Large intestine (tissue), 3 donors: Measurements from ENCODE around the gene CNTN1. TPM values are rescaled to one million over a fixed set of nuclear protein-coding genes. Genes with fewer than 3 reads are reported as not detected.

Experiments used
- DNase-seq, 2 donors: peaks; one replicate each; pipeline versions ENCODE4 v3.0.0 to v3.0.0-alpha.2; 2013
- H3K27ac ChIP-seq: one replicate; pipeline ENCODE4 v1.5.1; 2013; ENCODE audit warnings: low read length
- H3K27me3 ChIP-seq: 2 replicates; pipeline ENCODE4 v1.6.1; 2013; ENCODE audit warnings: low read length; ENCODE audit not compliant: control insufficient read depth, insufficient read depth
- H3K36me3 ChIP-seq: 2 replicates; pipeline ENCODE4 v1.6.1; 2013; ENCODE audit warnings: low read length; ENCODE audit not compliant: control insufficient read depth, insufficient read depth
- H3K4me1 ChIP-seq: one replicate; pipeline ENCODE4 v1.6.1; 2013; ENCODE audit warnings: low read length; ENCODE audit not compliant: control insufficient read depth, insufficient read depth
- H3K4me3 ChIP-seq: one replicate; pipeline ENCODE4 v1.5.1; 2013; ENCODE audit warnings: low read length
- H3K9me3 ChIP-seq: one replicate; pipeline ENCODE4 v1.6.1; 2013; ENCODE audit warnings: mild to moderate bottlenecking, low read depth, low read length, moderate library complexity; ENCODE audit not compliant: control insufficient read depth
- WGBS: methylation state at CpG from one replicate; pipeline ENCODE4 v1.1.5; 2013; ENCODE audit warnings: low lambda C conversion rate; ENCODE audit not compliant: insufficient coverage; 5-methylcytosine and 5-hydroxymethylcytosine counted together
- polyA plus RNA-seq: library from polyadenylated mRNA; unstranded; fragments of 120-200 nt; gene quantifications from one replicate; pipeline ENCODE4 v1.2.1, GENCODE V29; 2013

Gene CNTN1
- polyA plus RNA-seq, 1 donor: 7.4 TPM

- H3K4me3 ChIP-seq: no peak overlapping the region
- no peaks in the 10 kb centered on the region for H3K9me3 ChIP-seq
- 0% methylated on average over 1 of the region's 1 CpG for WGBS
- no peaks in the 10 kb centered on the region for H3K36me3 ChIP-seq
- H3K27ac ChIP-seq: no peak overlapping the region
- H3K27me3 ChIP-seq: no peaks in the 10 kb centered on the region
- DNase-seq: no peak
- H3K4me1 ChIP-seq: no peaks in the 10 kb centered on the region
These were observed 254.5 kb downstream of the CNTN1 start for GRCh38 chr12:40946612-40947194.

- Histone ChIP-seq H3K4me3 (no peak overlapping the region), H3K9me3 (no peaks in the 10 kb centered on the region), H3K27me3 (no peaks in the 10 kb centered on the region), H3K36me3 (no peaks in the 10 kb centered on the region), H3K27ac (no peak overlapping the region), H3K4me1 (no peaks in the 10 kb centered on the region)
- WGBS: 60% methylated on average over 2 of the region's 2 CpGs
- no peak for DNase-seq
These were observed 255.6 kb downstream of the CNTN1 start for GRCh38 chr12:40947797-40948196.

GRCh38 chr12:40953076-40953475 lies 260.8 kb downstream of the CNTN1 start:
- Histone ChIP-seq H3K4me1 (no peaks in the 10 kb centered on the region), H3K9me3 (no peaks in the 10 kb centered on the region), H3K27ac (no peak overlapping the region), H3K27me3 (no peaks in the 10 kb centered on the region), H3K4me3 (no peak overlapping the region), H3K36me3 (no peaks in the 10 kb centered on the region)
- no peak for DNase-seq
- 93% methylated on average over 2 of the region's 2 CpGs for WGBS

GRCh38 chr12:40957417-40957816 lies 265.2 kb downstream of the CNTN1 start:
- Histone ChIP-seq H3K36me3 (no peaks in the 10 kb centered on the region), H3K4me1 (no peaks in the 10 kb centered on the region), H3K9me3 (no peaks in the 10 kb centered on the region), H3K27me3 (no peaks in the 10 kb centered on the region), H3K4me3 (no peak overlapping the region), H3K27ac (no peak overlapping the region)
- DNase-seq: no peak
- no CpG with 5 or more reads among the region's 1 CpG for WGBS

GRCh38 chr12:40959041-40959440 lies 266.8 kb downstream of the CNTN1 start:
- H3K27me3 ChIP-seq: no peaks in the 10 kb centered on the region
- DNase-seq: no peak
- H3K4me3 ChIP-seq: no peak overlapping the region
- no peaks in the 10 kb centered on the region for H3K36me3 ChIP-seq
- H3K9me3 ChIP-seq: no peaks in the 10 kb centered on the region
- H3K4me1 ChIP-seq: no peaks in the 10 kb centered on the region
- no peak overlapping the region for H3K27ac ChIP-seq
- WGBS: 40% methylated on average over 1 of the region's 2 CpGs

- H3K27me3 ChIP-seq: no peaks in the 10 kb centered on the region
- no peak for DNase-seq
- H3K36me3 ChIP-seq: no peaks in the 10 kb centered on the region
- no peaks in the 10 kb centered on the region for H3K4me1 ChIP-seq
- no CpG with 5 or more reads among the region's 2 CpGs for WGBS
- H3K4me3 ChIP-seq: no peak overlapping the region
- no peaks in the 10 kb centered on the region for H3K9me3 ChIP-seq
- no peak overlapping the region for H3K27ac ChIP-seq
These were observed 271.5 kb downstream of the CNTN1 start for GRCh38 chr12:40963751-40964150.

GRCh38 chr12:40969796-40970195 lies 277.6 kb downstream of the CNTN1 start:
- WGBS: no CpG with 5 or more reads among the region's 6 CpGs
- Histone ChIP-seq H3K4me3 (no peak overlapping the region), H3K9me3 (no peaks in the 10 kb centered on the region), H3K36me3 (no peaks in the 10 kb centered on the region), H3K27me3 (no peaks in the 10 kb centered on the region), H3K27ac (no peak overlapping the region), H3K4me1 (no peaks in the 10 kb centered on the region)
- no peak for DNase-seq

- WGBS: 86% methylated on average over 1 of the region's 5 CpGs
- DNase-seq: no peak
These were observed 278.2 kb downstream of the CNTN1 start for GRCh38 chr12:40970320-40970907.

GRCh38 chr12:40971911-40972310 lies 279.7 kb downstream of the CNTN1 start:
- Histone ChIP-seq H3K27me3 (no peaks in the 10 kb centered on the region), H3K27ac (no peak overlapping the region), H3K9me3 (no peaks in the 10 kb centered on the region), H3K4me3 (no peak overlapping the region), H3K4me1 (no peaks in the 10 kb centered on the region), H3K36me3 (no peaks in the 10 kb centered on the region)
- WGBS: no CpG with 5 or more reads among the region's 2 CpGs
- no peak for DNase-seq

More at GRCh38 chr12:40970320-40970907, 278.2 kb downstream of the CNTN1 start:
- H3K9me3 ChIP-seq: no peaks in the 10 kb centered on the region
- no peak overlapping the region for H3K4me3 ChIP-seq
- no peak overlapping the region for H3K27ac ChIP-seq
- no peaks in the 10 kb centered on the region for H3K36me3 ChIP-seq
- H3K27me3 ChIP-seq: no peaks in the 10 kb centered on the region
- H3K4me1 ChIP-seq: no peaks in the 10 kb centered on the region

- no peaks in the 10 kb centered on the region for H3K27me3 ChIP-seq
- H3K9me3 ChIP-seq: no peaks in the 10 kb centered on the region
- 100% methylated on average over 1 of the region's 4 CpGs for WGBS
- H3K4me1 ChIP-seq: no peaks in the 10 kb centered on the region
- H3K27ac ChIP-seq: no peak overlapping the region
- H3K36me3 ChIP-seq: no peaks in the 10 kb centered on the region
- H3K4me3 ChIP-seq: no peak overlapping the region
- no peak for DNase-seq
These were observed 284.3 kb downstream of the CNTN1 start for GRCh38 chr12:40976546-40976945.

- Histone ChIP-seq H3K36me3 (no peaks in the 10 kb centered on the region), H3K27me3 (no peaks in the 10 kb centered on the region), H3K4me3 (no peak overlapping the region), H3K9me3 (no peaks in the 10 kb centered on the region), H3K4me1 (no peaks in the 10 kb centered on the region), H3K27ac (no peak overlapping the region)
- DNase-seq: no peak
These were observed 288.3 kb downstream of the CNTN1 start for GRCh38 chr12:40980427-40980961.
